ENCODE results near the gene SMOC2.

DNA sequence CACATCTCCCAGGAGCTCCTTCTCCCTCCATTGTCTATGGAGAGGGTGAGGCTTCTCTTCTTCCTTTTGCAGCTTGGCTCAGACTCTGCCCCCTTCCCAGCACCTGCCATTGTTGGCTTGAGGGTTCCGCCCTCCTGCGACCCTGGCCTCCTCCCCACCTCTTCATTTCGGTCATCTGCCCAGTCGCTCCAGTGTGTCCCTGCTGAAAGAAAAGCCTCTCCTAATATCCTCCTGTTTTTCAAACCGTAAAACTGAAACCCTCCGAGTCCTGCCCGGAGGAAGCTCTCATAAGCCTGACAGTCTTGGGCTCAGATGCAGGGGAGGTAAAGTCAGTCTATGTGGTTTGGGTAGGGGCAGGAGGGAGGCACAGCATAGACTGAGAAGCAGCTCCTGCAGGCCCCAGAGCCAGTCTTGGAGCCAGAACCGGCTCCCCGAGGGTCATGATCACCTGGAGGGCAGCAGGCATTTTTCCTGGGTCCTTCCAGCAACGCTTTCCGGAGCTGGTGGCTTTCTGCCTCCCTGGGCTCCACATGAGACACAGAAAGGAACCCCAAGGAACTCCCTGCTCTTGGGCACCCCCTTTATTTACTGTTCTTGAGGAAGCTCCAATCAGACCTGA lies 235.1 kb downstream of the SMOC2 start:
- TF ChIP-seq, protein P1, sequence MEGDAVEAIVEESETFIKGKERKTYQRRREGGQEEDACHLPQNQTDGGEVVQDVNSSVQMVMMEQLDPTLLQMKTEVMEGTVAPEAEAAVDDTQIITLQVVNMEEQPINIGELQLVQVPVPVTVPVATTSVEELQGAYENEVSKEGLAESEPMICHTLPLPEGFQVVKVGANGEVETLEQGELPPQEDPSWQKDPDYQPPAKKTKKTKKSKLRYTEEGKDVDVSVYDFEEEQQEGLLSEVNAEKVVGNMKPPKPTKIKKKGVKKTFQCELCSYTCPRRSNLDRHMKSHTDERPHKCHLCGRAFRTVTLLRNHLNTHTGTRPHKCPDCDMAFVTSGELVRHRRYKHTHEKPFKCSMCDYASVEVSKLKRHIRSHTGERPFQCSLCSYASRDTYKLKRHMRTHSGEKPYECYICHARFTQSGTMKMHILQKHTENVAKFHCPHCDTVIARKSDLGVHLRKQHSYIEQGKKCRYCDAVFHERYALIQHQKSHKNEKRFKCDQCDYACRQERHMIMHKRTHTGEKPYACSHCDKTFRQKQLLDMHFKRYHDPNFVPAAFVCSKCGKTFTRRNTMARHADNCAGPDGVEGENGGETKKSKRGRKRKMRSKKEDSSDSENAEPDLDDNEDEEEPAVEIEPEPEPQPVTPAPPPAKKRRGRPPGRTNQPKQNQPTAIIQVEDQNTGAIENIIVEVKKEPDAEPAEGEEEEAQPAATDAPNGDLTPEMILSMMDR (optimal IDR thresholded peaks at IDR 0.05 in 1 of 3, IDR thresholded peaks at IDR 0.05 in 1 of 3, conservative IDR thresholded peaks at IDR 0.05 in 1 of 3; ENCODE audit: extremely low read depth in 1 of 3, insufficient read depth in 2 of 3, low read length in 3 of 3), result no peak
- no peak for TF ChIP-seq EZH2 (IDR thresholded peaks at IDR 0.05; ENCODE audit: low read length)
